HG03025 (cell line): ENCODE data around the gene ATP6V1A.

Experiments used
- ATAC-seq: cut with Tn5 transposase; IDR thresholded peaks from one replicate; pipeline ENCODE4 v1.9.1; 2021; ENCODE audit warnings: mild to moderate bottlenecking, moderate library complexity; ENCODE audit not compliant: unreplicated experiment, low FRiP score

The ATP6V1A gene

DNA sequence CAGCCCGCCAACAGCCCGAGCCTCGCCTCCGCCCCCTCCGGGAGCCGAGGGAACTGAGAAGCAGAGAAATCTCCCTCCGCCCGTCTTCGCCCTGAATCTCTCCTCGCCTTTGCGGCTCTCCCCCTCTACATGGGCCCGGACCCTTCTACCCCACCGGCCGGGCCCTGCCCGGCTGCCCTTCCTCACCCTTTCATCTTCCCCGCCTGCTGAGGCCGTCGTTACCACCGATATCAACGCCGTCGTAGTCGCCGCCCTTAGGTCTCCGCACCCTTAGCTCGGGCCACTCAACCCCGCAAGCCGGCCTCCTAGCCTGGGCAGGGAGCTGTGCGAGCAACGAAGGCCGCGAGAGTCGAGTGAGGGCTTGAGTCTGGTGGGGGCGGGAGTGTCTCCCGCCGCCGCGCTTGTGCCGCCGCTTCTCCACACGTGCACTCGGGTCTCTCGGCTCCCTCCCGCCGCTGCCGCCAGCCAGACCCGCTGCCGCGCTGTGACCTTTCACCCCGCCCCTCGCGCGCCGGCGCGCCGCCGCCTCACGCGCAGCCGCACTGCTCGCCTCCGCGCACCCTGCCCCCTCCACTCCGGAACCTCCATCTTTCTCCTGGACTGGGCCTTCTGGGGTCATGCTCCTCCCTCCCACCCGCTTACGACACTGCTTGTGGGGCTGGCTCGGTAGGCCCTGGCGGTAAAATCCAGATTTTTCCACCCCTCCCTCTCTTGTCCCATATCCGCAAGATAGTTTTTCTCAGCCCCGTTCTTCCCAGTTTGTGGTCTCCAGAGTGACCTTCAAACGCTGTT lies 883 bp upstream of the ATP6V1A start, which contains the start of gene NAA50:
NAA50 (minus strand) TSS at position 494 of the 792 bp plus-strand sequence; CDS start at position 194, 300 bp downstream.
- peak; percentile 48 for ATAC-seq

- ATAC-seq, result peak; percentile 0
These were observed 630 bp downstream of the ATP6V1A start for GRCh38 chr3:113747283-113748046.

- ATAC-seq, result no peak
These were observed 4.3 kb downstream of the ATP6V1A start for GRCh38 chr3:113751141-113751540.

DNA sequence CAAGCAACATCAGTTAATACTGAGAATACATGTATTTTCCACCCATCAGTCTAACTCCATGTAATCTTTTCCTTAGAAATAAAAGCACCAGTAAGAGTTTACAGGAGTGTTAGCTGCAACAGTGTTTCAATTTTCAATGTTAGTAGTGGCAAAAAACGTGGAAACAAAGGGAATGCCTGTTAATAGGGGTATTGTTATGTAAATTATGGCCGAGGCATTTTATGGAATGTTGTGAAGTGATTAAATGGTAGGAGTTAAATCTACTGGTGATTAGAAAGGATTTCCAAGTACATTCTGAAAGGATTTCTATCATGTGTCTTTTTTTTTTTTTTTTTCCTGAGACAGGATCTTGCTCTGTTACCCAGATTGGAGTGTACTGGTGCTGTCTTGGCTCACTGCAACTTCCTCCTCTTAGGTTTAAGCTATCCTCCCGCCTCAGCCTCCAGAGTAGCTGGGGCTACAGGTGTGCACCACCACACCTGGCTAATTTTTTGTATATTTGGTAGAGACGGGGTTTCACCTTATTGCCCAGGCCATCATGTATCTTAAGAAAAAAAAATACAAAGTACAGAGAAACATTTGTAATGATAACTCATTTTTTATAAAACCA lies 6.6 kb downstream of the ATP6V1A start:
- no peak for ATAC-seq

DNA sequence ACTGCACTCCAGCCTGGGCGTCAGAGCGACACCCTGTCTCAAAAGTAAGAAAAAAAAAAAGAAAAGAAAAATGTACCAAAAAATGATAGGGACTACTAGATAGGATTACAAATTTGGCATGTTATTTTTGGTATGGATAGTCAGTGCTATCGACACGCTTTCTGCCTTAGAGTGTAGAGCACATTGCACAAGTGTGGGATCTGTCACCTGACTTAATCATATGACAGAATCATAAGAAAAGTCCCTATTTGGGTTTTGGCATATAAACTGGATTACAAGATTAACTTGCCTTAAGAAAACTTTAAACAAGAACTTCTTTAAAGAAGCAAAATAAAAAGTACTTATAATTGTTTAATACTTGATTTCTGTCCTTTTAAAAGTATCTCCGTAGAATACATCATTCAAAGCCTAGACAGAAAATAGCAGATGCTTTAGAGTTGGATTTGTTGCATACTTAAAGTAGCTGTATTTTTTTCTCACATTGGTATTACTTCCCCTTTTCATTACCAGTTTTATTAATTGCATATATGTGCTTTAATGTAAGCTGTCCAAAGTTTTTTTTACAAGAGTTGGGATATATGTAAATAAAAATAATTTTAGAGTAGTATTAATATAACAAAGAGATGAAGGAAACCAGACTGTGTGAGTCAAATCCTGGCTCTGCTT lies 7.8 kb downstream of the ATP6V1A start:
- ATAC-seq, result no peak

- ATAC-seq, result no peak
These were observed 11.7 kb downstream of the ATP6V1A start for GRCh38 chr3:113758389-113759024.

- no peak for ATAC-seq
These were observed 17.9 kb downstream of the ATP6V1A start for GRCh38 chr3:113764698-113765097.

GRCh38 chr3:113769551-113769950 lies 22.7 kb downstream of the ATP6V1A start:
- ATAC-seq, result no peak

DNA sequence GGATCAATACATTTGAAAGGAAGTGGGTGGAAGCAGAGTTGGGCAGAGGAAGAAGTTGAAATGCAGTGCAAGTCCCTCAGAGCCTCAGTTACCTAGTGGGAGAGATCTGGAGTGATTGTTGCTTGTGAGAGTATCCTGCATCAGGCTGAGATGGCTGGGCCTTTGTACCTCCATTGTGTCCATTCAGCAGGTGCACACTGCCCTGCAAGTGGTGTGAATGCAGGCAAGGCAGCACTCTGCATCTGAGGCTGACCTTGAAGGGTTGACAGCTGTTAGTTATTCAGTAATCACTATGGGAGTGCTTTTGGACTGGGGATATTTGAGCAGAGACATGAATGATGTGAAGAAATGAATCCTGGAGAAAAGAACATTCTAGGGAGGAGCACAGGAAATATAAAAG lies 25.2 kb downstream of the ATP6V1A start:
- ATAC-seq, result no peak

DNA sequence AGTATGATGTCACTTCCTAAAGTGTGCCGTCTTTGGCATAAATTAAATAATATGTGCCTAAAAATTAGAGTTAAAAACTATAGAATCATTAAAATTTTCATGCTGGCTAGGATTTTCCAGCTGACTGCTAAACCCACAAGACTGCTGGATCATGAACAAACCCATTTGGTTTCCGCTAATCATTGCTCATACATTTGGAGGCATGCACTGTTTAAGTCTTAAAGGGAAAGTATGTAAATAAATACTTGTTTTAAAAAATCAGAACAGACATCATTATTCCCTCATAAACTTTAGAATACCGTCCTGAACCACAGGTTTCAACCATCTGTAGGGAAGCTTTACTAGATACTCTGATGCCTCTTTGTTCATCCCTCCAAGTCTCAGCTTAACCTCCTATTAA lies 26.5 kb downstream of the ATP6V1A start:
- ATAC-seq, result no peak

DNA sequence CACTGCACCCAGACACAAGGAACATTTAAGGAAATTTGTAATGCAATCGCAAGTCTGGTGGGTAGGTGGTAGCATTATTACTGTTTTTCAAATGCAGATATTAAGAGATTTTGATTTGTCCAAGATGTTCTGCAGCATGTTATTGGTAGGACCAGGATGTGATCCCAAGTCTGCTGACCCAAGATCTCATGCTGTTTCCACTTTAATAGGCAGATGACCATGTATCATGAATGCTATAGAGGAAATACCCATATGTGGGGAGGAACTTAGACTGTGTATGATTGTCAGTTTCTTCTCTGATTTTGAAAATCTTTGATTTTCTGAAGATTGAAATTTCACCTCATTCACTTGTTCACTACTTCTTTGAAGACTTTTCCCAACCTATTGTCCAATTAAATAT lies 28.7 kb downstream of the ATP6V1A start:
- ATAC-seq, result no peak

GRCh38 chr3:113776564-113776963 lies 29.7 kb downstream of the ATP6V1A start:
- no peak for ATAC-seq

GRCh38 chr3:113783463-113783862 lies 36.6 kb downstream of the ATP6V1A start:
- no peak for ATAC-seq

- no peak for ATAC-seq
These were observed 37.1 kb downstream of the ATP6V1A start for GRCh38 chr3:113783980-113784379.

GRCh38 chr3:113791381-113791780 lies 44.5 kb downstream of the ATP6V1A start:
- ATAC-seq, result no peak

- no peak for ATAC-seq
These were observed 47.7 kb downstream of the ATP6V1A start for GRCh38 chr3:113794526-113794925.

DNA sequence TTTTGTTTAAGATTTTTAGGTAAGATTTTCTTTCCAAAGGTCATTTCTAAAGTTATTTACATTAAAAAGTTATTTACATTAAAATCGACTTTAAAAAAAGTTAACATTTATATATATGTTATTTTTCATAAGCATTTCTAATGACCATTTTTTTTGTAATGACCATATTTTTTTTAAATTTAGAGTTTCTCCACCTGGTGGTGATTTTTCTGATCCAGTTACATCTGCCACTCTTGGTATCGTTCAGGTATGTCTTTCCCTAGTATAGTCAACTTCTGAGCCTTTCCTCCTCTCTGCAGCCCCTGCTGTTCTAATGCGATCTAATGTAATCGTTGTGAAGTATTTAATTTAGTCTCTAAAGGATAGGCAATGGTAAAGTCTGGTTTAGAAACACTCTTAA lies 48.9 kb downstream of the ATP6V1A start:
- no peak for ATAC-seq

- ATAC-seq, result no peak
These were observed 56.1 kb downstream of the ATP6V1A start for GRCh38 chr3:113802795-113803455.

- no peak for ATAC-seq
These were observed 57.8 kb downstream of the ATP6V1A start for GRCh38 chr3:113804661-113805060.

GRCh38 chr3:113805249-113805648 lies 58.4 kb downstream of the ATP6V1A start:
- no peak for ATAC-seq
